PFSK-1 (cell line): ENCODE measurements around the gene COL23A1.

Source experiments
- FOXP2 ChIP-seq: optimal IDR thresholded peaks from 2 replicates; pipeline ENCODE3; 2011; ENCODE audit warnings: borderline replicate concordance, control low read depth, inconsistent platforms; ENCODE audit not compliant: insufficient read depth; ENCODE audit errors: extremely low read length, extremely low read depth
- POLR2AphosphoS5 ChIP-seq: IDR thresholded peaks from 2 replicates; pipeline ENCODE4 v1.6.1; 2012; ENCODE audit warnings: low read depth, mild to moderate bottlenecking, control low read depth, low read length, moderate library complexity
- REST ChIP-seq, 2 experiments: IDR thresholded peaks; 2 replicates each; pipeline versions ENCODE4 v1.6.1 to v1.8.0; 2011 to 2012; ENCODE audit warnings: low read depth in 2 of 2, low read length in 2 of 2, control low read depth in 1 of 2, inconsistent platforms in 1 of 2, mild to moderate bottlenecking in 1 of 2, moderate library complexity in 1 of 2; ENCODE audit not compliant: insufficient read depth in 1 of 2
- SIN3A ChIP-seq: IDR thresholded peaks from 2 replicates; pipeline ENCODE4 v1.6.1; 2012; ENCODE audit warnings: mild to moderate bottlenecking, low read length, moderate library complexity, borderline replicate concordance; ENCODE audit not compliant: insufficient read depth
- TAF1 ChIP-seq: IDR thresholded peaks from 2 replicates; pipeline ENCODE4 v1.6.1; 2012; ENCODE audit warnings: low read length, control low read depth, borderline replicate concordance; ENCODE audit not compliant: insufficient read depth

The COL23A1 gene

DNA sequence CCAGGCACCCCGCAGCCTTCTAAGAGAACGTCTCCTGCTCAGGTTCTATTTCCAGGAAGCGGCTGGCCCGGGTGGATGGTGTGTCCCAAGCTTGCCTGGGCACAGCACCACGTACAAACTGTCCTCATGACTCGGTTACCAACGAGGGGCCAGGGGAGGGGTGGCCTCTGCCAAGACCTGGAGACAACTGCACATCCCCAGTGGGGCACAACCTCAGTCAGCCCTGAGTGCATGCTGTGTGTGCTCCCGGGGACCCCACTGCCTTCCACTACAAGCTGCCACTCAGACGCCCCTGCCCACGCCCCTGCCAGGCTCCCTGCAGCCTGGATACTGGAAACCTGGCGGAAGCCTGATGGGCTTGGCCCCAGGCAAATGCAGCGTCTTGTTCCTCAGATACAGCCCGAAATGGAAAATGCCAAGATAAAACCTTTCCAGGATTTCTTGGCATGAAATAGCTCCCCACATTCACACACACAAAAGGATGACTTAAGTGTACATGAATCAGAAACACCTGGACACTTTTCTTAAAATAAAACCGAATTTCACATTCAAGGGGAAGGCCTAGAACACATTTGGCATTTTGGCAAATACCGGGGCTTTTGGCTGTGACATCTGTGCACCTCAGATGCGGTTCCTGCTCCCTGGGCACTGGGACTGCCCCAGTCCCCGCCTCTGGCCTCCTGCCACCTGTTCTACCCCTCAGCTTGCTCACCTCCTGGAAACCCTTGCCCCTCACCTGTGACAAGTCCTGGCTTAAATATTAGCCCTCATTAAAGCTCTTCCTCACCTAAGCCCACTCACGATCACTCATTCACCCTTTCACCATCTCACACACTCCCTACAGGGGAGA lies 62.5 kb downstream of the COL23A1 start:
- TF ChIP-seq REST (IDR thresholded peaks at IDR 0.05; ENCODE audit: insufficient read depth in 1 of 2, low read depth in 2 of 2, low read length in 2 of 2) (no peak), POLR2AphosphoS5 (no peak), TAF1 (no peak), FOXP2 (no peak), SIN3A (no peak)

DNA sequence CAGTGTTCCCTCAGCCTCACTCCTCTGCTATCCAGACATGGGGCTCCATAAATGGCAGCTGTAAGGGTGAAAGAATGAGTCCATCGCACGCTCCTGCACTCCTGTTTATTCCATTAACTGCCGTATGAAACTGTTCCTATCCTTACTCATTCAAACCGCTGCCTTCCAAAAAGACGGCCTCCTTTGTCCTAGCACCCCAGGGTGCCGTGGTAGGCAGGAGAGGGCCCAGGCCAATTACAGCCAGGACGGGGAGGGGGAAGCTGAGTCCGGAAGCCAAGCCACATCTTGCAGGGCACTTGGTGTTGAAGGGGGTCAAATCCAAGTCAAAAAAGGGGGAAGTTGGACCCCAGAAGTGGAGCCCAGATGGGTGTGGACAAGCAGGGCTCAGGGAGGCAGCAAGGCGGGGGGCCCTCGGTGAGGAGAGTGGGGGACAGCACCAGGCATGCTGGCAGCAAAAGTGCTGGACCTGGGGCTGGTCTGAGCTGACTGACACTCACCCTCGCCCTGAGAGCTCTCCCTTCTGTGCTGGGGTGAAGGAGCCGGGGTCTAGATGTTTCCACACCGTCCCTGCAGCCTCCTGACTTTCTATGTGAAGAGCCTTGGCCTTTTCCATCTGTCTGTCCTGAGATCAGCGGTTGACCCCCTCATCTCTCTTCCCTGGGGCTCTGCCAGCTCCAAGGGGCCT lies 63.3 kb downstream of the COL23A1 start:
- no peak for TF ChIP-seq REST (IDR thresholded peaks at IDR 0.05; ENCODE audit: insufficient read depth in 1 of 2, low read depth in 2 of 2, low read length in 2 of 2)
- no peak for TF ChIP-seq FOXP2
- TF ChIP-seq SIN3A: no peak
- TF ChIP-seq POLR2AphosphoS5: no peak
- TF ChIP-seq TAF1: no peak

DNA sequence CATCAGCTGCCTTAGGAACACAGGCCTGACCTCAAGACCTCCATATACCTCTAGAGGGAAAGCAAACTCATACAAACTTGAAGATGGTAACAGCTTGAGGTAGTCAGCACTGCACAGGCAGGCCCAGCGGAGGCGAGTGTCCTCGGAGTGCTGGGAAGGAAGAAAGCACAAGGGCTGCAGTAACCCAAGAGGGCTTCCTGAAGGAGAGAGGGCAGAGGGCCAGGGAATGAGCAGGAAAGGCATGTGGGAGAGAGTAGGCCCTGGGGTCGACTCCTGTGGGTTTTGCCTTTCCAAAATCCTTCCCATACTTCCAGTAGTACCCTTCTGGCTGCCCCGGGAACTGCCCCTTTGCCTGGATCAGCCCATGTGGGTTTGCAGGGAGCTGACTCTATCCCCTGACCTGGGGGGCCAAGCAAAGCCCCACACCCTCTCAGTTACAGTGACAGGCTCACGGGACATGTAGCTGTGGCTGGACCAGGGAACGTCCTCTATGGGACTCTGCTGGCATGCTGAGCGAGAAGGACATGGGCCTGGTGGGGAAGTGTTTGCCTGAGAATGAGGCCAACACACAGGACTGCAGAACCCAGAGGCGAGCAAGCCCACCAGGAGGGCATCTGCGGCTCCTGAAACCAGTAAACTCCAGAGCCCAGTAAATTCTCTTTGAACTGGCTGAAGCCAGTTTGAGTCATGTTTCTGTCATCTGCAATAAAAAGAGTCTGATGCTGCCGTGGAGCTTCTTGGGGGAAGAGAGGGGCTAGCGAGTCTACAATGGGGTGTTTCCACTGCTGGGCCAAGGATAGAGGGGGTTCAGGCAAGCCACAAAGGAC lies 64.1 kb downstream of the COL23A1 start:
- no peak for TF ChIP-seq FOXP2
- no peak for TF ChIP-seq SIN3A
- TF ChIP-seq REST (IDR thresholded peaks at IDR 0.05; ENCODE audit: insufficient read depth in 1 of 2, low read depth in 2 of 2, low read length in 2 of 2): no peak
- TF ChIP-seq POLR2AphosphoS5: no peak
- no peak for TF ChIP-seq TAF1

GRCh38 chr5:178524093-178524882 lies 65.9 kb downstream of the COL23A1 start:
- no peak for TF ChIP-seq SIN3A
- TF ChIP-seq FOXP2: no peak
- TF ChIP-seq REST (IDR thresholded peaks at IDR 0.05; ENCODE audit: insufficient read depth in 1 of 2, low read depth in 2 of 2, low read length in 2 of 2): no peak
- no peak for TF ChIP-seq POLR2AphosphoS5
- TF ChIP-seq TAF1: no peak
